Nephron progenitor cell (in vitro differentiated cells): ENCODE data around the gene NES.
A peak's percentile ranks its signal among the peaks of the same experiment; 100 is the strongest.

ENCODE experiments used
- DNase-seq: peaks from one replicate; pipeline ENCODE4 v3.0.0; 2021
- H3K27ac Mint-ChIP-seq: 2 replicates; pipeline ENCODE4 v1.8.0; 2021; ENCODE audit warnings: mild to moderate bottlenecking, moderate library complexity, mixed read lengths
- H3K27me3 Mint-ChIP-seq: 2 replicates; pipeline ENCODE4 v1.8.0; 2021; ENCODE audit warnings: mild to moderate bottlenecking, low read depth, mixed read lengths; ENCODE audit not compliant: poor library complexity
- H3K36me3 Mint-ChIP-seq: 2 replicates; pipeline ENCODE4 v1.8.0; 2021; ENCODE audit warnings: low read depth, mixed read lengths
- H3K4me1 Mint-ChIP-seq: 2 replicates; pipeline ENCODE4 v1.8.0; 2021; ENCODE audit warnings: mixed read lengths
- H3K4me3 Mint-ChIP-seq: 2 replicates; pipeline ENCODE4 v1.8.0; 2021; ENCODE audit warnings: mild to moderate bottlenecking, moderate library complexity, mixed read lengths
- H3K9me3 Mint-ChIP-seq: 2 replicates; pipeline ENCODE4 v1.8.0; 2021; ENCODE audit warnings: mild to moderate bottlenecking, moderate library complexity, mixed read lengths
- CTCF ChIP-seq: fragments of 200-600 bp; sonication (generic); IDR thresholded peaks from 2 replicates; pipeline ENCODE4 v1.5.0; 2021; ENCODE audit warnings: antibody characterized with exemption

Gene NES

GRCh38 chr1:156709031-156709430, 31.8 kb upstream of the NES start:
- Mint-ChIP-seq H3K27me3 (peaks cover 3% of the 10 kb centered on the region), H3K4me1 (peaks cover 74% of the 10 kb centered on the region), H3K27ac (peak overlapping the region; percentile 97), H3K4me3 (peak overlapping the region; percentile 69), H3K36me3 (peaks cover 4% of the 10 kb centered on the region), H3K9me3 (no peaks in the 10 kb centered on the region)
- DNase-seq, result no peak
- no peak for TF ChIP-seq CTCF

GRCh38 chr1:156708218-156708661, 31.0 kb upstream of the NES start:
- H3K9me3 Mint-ChIP-seq, result no peaks in the 10 kb centered on the region
- H3K4me1 Mint-ChIP-seq, result peaks cover 82% of the 10 kb centered on the region
- TF ChIP-seq CTCF, result no peak
- H3K4me3 Mint-ChIP-seq, result peak overlapping the region; percentile 69
- H3K27me3 Mint-ChIP-seq, result peaks cover 3% of the 10 kb centered on the region
- H3K36me3 Mint-ChIP-seq, result peaks cover 10% of the 10 kb centered on the region
- no peak for DNase-seq
- H3K27ac Mint-ChIP-seq, result peak overlapping the region; percentile 97

- H3K27ac Mint-ChIP-seq, result peak overlapping the region; percentile 99
These were observed 30.4 kb upstream of the NES start for GRCh38 chr1:156707417-156708217.

GRCh38 chr1:156706657-156707416, 29.6 kb upstream of the NES start:
- peak overlapping the region; percentile 99 for H3K27ac Mint-ChIP-seq
- peak; percentile 82 for DNase-seq
- peaks cover 3% of the 10 kb centered on the region for H3K27me3 Mint-ChIP-seq
- H3K4me3 Mint-ChIP-seq, result peak overlapping the region; percentile 95
- peaks cover 82% of the 10 kb centered on the region for H3K4me1 Mint-ChIP-seq
- no peak for TF ChIP-seq CTCF
- H3K36me3 Mint-ChIP-seq, result peaks cover 14% of the 10 kb centered on the region
- H3K9me3 Mint-ChIP-seq, result no peaks in the 10 kb centered on the region

More at GRCh38 chr1:156707417-156708217, 30.4 kb upstream of the NES start:
- H3K9me3 Mint-ChIP-seq, result no peaks in the 10 kb centered on the region
- peak overlapping the region; percentile 95 for H3K4me3 Mint-ChIP-seq
- H3K27me3 Mint-ChIP-seq, result peaks cover 3% of the 10 kb centered on the region
- peaks cover 14% of the 10 kb centered on the region for H3K36me3 Mint-ChIP-seq
- H3K4me1 Mint-ChIP-seq, result peaks cover 82% of the 10 kb centered on the region
- no peak for TF ChIP-seq CTCF
- no peak for DNase-seq

- DNase-seq, result peak; percentile 97
- H3K27ac Mint-ChIP-seq, result peak overlapping the region; percentile 99
- H3K36me3 Mint-ChIP-seq, result peaks cover 21% of the 10 kb centered on the region
- TF ChIP-seq CTCF, result peak; percentile 90
- no peaks in the 10 kb centered on the region for H3K9me3 Mint-ChIP-seq
- peak overlapping the region; percentile 95 for H3K4me3 Mint-ChIP-seq
- peaks cover 82% of the 10 kb centered on the region for H3K4me1 Mint-ChIP-seq
- peaks cover 3% of the 10 kb centered on the region for H3K27me3 Mint-ChIP-seq
These were observed 28.9 kb upstream of the NES start for GRCh38 chr1:156705918-156706656.
